ENCODE data around the gene SERGEF.
"Not testable (repeated sequence)": the region's sequence is repeated elsewhere in the genome, so short reads cannot be mapped to it uniquely, and the experiment has no call there.

Gene SERGEF

DNA sequence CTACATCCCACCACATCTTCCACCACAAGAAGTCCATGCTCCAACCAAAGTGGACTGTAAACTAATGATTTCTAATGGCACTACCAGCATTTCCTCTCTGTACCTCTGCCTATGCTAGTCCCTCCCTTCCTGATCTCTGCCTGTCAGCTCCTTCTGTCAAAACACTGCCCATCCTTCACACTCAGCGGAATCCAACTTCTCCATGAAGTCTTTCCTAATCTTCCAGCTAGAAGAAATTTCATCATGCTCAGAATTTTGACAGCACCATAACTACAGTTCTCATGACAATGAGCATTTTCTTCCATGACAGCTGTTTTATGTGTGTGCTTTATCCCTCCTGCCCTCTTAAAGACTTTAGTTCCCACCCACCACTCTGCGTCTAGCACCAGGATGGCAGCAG is 111.4 kb downstream of the SERGEF start:
- no peak for DNase-seq

DNA sequence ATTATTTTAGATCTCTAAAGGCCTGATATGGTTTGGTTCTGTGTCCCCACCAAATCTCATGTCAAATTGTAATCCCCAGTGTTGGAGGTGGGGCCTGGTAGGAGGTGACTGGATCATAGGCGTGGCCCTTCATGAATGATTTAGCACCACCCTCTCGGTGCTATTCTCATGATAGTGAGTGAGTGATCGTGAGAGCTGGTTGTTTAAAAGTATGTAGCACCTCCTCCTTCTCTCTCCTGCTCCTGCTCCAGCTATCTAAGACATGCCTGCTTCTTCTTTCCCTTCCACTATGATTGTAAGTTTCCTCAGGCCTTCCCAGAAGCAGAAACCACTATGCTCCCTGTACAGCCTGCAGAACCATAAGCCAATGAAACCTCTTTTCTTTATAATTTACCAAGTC is 114.1 kb downstream of the SERGEF start:
- no peak for DNase-seq

- DNase-seq: no peak
Observed at GRCh38 chr11:17898071-17898470, 114.8 kb downstream of the SERGEF start.

- no peak for DNase-seq
Observed at GRCh38 chr11:17897495-17897894, 115.4 kb downstream of the SERGEF start.

DNA sequence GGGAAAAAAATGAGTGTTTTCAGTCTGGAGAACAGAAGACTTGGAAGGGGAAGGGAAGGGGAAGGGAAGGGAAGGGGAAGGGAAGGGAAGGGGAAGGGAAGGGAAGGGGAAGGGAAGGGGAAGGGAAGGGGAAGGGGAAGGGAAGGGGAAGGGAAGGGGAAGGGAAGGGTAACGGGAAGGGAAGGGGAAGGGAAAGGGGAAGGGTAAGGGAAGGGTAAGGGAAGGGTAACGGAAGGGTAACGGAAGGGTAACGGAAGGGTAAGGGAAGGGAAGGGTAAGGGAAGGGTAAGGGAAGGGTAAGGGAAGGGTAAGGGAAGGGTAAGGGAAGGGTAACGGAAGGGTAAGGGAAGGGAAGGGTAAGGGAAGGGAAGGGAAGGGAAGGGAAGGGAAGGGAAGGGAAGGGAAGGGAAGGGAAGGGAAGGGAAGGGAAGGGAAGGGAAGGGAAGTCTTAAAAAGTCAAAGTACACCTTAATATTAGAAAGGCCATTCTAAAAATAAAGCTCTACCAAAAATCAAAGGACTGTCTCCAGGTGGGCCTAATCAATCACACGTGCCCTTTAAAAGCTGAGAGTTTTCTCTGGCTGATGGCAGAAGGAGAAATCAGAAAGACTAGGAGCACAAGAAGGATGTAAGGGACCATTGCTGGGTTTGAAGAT is 116.2 kb downstream of the SERGEF start:
- DNase-seq: not testable (repeated sequence)

- DNase-seq: peak; percentile 42
Observed at GRCh38 chr11:17894929-17895658, 117.8 kb downstream of the SERGEF start.

- DNase-seq: no peak
Observed at GRCh38 chr11:17892409-17892808, 120.4 kb downstream of the SERGEF start.

DNA sequence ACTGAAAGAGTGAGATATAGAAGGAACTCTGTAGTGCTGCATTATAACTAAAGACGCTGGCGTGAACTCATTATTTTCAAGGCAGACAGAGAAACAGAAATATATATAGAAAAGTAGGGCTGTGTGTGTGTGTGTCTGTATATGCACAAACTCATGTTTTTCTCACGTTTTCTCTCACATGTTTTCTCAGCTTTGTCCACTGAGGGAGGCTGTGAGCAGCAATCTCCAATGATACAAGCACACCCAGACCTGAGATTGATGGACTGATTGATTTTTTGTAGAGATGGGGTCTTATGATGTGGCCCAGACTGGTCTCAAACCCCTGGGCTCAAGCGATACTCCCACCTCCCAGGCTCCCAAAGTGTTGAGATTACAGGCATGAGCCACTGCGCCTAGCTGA is 122.5 kb downstream of the SERGEF start:
- DNase-seq: no peak

GRCh38 chr11:17887779-17888178 is 125.1 kb downstream of the SERGEF start:
- no peak for DNase-seq

DNA sequence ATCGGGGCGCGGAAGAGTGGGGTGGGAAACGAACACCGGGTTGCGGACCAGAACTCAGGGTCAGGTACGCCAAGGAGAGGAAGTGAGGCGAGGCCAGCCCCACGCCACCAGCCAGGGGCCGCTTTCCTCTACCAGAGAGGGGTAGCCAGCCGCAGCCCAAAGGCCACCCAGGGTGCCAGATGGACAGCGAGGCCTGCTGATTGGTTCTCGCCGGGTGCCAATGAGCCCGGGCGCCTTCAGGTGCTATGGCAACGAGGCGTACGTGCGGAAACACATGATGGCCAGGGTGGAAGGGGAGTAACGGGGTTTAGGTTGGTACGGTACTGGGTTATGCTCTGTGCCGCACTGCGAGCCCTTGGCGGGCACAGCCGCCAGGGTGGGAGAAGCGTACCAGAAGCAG is 128.9 kb downstream of the SERGEF start:
- DNase-seq: no peak

GRCh38 chr11:17883057-17883456 is 129.8 kb downstream of the SERGEF start:
- no peak for DNase-seq

- no peak for DNase-seq
Observed at GRCh38 chr11:17878743-17879142, 134.1 kb downstream of the SERGEF start.

DNA sequence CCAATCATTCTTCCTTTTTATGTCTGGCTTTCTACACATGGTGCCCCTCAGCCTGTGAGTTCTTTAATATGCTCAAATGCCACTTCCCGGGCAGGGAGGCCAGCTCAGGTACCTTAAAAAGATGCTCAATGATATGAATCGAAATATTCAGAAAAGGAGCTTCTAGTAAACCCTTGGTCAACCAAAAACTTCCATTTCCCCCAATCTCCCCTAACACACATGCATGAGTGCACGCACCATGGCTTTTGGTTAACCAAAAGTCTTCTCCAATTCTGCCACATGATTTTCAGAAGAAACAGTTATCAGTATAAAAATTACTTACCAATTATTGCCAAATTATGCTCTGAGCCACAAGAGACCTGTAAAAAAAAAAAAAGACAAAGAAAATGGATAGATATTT is 135.0 kb downstream of the SERGEF start:
- no peak for DNase-seq

DNA sequence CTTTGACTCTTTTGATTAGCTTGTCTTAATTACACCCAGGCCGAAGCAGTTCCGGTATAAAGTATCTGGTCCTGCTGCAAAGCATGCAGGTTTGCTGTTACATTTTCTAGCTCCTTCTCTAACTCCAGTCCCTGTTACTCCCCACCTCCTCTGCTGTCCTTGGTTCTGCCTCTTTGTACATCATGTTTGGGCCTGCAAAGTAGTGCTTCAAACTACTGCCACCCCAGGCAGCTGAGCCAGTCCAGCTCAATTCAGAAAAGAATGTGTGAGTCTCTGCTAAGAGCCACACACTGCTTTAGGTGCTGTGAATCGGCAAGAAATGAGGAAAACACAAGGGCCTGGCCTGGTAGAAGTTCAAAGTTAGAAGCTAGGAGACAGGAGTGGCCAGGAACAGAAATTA is 136.0 kb downstream of the SERGEF start:
- DNase-seq: no peak

- DNase-seq: no peak
Observed at GRCh38 chr11:17875891-17876290, 137.0 kb downstream of the SERGEF start.

GRCh38 chr11:17873586-17873985 is 139.3 kb downstream of the SERGEF start:
- DNase-seq: no peak

DNA sequence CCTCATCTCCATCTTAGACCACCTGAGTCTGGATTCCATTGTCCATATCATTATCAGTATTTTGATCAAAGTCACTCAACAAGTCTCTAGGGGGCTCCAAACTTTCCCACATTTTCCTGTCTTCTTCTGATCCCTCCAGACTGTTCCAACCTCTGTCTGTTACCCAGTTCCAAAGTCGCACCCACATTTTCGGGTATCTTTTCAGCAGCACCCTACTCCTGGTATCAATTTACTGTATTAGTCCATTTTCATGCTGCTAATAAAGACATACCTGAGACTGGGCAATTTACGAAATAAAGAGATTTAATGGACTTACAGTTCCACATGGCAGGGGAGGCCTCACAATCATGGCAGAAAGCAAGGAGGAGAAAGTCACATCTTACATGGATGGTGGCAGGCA is 144.4 kb downstream of the SERGEF start:
- DNase-seq: not testable (repeated sequence)

DNA sequence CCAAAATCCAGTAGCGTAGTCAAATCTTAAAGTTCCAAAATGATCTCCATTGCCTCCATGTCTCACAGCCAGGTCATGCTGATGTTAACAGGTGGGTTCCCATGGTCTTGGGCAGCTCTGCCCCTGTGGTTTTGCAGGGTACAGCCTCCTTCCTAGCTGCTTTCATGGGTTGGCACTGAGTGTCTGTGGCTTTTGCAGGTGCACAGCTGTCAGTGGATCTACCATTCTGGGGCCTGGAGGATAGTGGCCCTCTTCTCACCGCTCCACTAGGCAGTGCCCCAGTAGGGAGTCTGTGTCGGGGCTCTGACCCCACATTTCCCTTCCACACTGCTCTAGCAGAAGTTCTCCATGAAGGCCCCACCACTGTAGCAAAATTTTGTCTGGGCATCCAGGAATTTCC is 145.5 kb downstream of the SERGEF start:
- no peak for DNase-seq

DNA sequence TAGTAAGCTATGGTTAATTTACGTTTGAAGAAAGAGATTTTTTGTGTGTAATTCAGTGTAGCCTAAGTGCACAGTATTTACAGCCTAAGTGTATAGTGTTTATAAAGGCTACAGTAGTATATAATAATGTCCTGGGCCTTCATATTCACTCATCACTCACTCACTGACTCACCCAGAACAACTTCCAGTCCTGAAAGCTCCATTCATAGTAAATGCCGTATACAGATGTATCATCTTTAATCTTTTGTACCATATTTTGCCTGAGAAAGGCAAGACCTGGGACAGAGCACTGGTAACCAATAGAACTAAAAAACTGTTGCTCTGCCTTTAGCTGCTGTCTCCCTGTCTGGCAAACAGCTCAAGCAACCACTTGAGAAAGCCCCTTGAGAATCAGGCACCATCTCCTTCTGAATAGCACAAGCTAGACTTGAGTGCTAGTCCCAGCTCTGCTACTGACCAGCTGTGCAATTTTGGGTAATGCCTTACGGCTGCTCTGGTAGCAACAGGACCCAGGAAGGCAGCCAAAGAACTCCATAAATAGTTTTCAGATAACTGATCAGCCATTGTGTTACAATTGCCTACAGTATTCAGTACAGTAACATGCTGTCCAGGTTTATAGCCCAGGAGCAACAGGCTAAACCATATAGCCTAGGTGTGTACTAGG is 146.9 kb downstream of the SERGEF start:
- no peak for DNase-seq

- DNase-seq: no peak
Observed at GRCh38 chr11:17864478-17864941, 148.3 kb downstream of the SERGEF start.

GRCh38 chr11:17861036-17861755 is 151.7 kb downstream of the SERGEF start:
- DNase-seq: no peak

GRCh38 chr11:17859552-17859951 is 153.3 kb downstream of the SERGEF start:
- no peak for DNase-seq

DNA sequence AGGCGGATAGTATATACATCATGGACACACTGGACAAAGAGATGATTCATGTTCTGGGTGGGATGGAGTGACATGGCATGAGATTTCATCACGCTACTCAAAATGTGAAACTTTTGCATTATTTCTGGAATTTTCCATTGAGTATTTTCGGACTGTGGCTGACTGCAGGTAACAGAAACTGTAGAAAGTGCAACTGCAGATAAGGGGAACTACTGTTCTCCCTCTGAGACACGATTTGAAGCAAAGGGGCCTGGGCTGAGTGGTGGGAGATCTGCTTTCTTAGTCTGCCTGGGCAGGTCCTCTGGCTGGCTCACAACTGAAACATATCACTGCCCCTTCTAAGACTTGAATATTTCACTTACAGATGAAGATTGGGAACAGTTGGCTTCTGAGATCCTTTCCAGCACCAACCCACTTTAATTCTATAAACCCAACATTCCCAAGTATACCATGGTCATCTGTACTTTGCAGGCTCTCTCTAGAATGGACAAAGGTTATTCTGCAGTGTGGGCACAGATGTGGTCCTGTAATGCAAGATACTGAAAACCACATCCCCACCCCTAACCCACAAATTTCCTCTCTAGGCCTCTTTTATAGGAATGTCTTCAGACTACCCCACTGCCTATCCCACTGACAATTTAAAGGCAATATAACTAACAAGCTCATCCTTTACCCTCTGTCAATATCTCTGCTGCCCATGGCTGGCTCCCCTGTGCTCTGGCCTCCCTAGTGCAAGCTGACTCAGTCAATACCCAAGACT is 157.1 kb downstream of the SERGEF start:
- DNase-seq: no peak
